IMR-90 (cell line): Measurements from ENCODE around the gene KIFC3. TPM values are rescaled to one million over a fixed set of nuclear protein-coding genes. Genes with fewer than 3 reads are reported as not detected.

ENCODE experiments used
- ATAC-seq: fragments of 200-7000 bp; cut with Tn5 transposase; 2 replicates; pipeline ENCODE4 v1.9.1; 2020; ENCODE audit warnings: low read depth, mild to moderate bottlenecking, moderate library complexity
- BruUV-seq: library from RNA; stranded (reverse); fragments of 400-500 nt; replicated peaks from 2 replicates; lab custom pipeline; 2021; lab: Mats Ljungman, UMichigan
- CTCF ChIA-PET: fragments of 300-600 bp; formaldehyde crosslinking; extraction: SDS; loops from one replicate; lab custom pipeline; 2021; ENCODE audit warnings: antibody characterized with exemption; lab: Yijun Ruan, JAX
- POLR2A ChIA-PET: fragments of 300-600 bp; sonication (Branson Sonifier 250); formaldehyde crosslinking; loops from one replicate; lab custom pipeline; 2022; ENCODE audit warnings: antibody characterized with exemption; ENCODE audit not compliant: unreplicated experiment; lab: Charles Lee
- DNase-seq: peaks from one replicate; pipeline ENCODE4 v3.0.0; 2013
- H2AFZ ChIP-seq: replicated peaks from 2 replicates; pipeline ENCODE3; 2013; ENCODE audit warnings: low read length, mild to moderate bottlenecking; ENCODE audit not compliant: poor library complexity
- H2AK5ac ChIP-seq: 2 replicates; pipeline ENCODE4 v1.6.1; 2013; ENCODE audit warnings: low read depth, low read length, inconsistent platforms
- H2AK9ac ChIP-seq: replicated peaks from 2 replicates; pipeline ENCODE3; 2013; ENCODE audit warnings: mild to moderate bottlenecking, low read depth, low read length, moderate library complexity; ENCODE audit not compliant: poor library complexity
- H2BK120ac ChIP-seq: 2 replicates; pipeline ENCODE4 v1.6.1; 2013; ENCODE audit warnings: low read depth, low read length, inconsistent platforms
- H2BK15ac ChIP-seq: 3 replicates; pipeline ENCODE4 v1.6.1; 2013; ENCODE audit warnings: low read depth, low read length, inconsistent platforms
- H2BK20ac ChIP-seq: 2 replicates; pipeline ENCODE4 v1.6.1; 2013; ENCODE audit warnings: low read depth, mild to moderate bottlenecking, inconsistent platforms, low read length, moderate library complexity
- H2BK5ac ChIP-seq: 2 replicates; pipeline ENCODE4 v1.6.1; 2013; ENCODE audit warnings: mild to moderate bottlenecking, low read depth, low read length, inconsistent platforms; ENCODE audit not compliant: poor library complexity, severe bottlenecking
- H3K14ac ChIP-seq: replicated peaks from 2 replicates; pipeline ENCODE4 v1.6.1; 2013; ENCODE audit warnings: low read depth, low read length, inconsistent platforms
- H3K18ac ChIP-seq: 2 replicates; pipeline ENCODE4 v1.6.1; 2013; ENCODE audit warnings: low read depth, low read length, control low read depth
- H3K23ac ChIP-seq: 2 replicates; pipeline ENCODE4 v1.6.1; 2013; ENCODE audit warnings: low read depth, low read length, inconsistent platforms
- H3K27ac ChIP-seq: 2 replicates; pipeline ENCODE4 v1.5.1; 2013; ENCODE audit warnings: mild to moderate bottlenecking, control low read depth, low read length; ENCODE audit not compliant: insufficient read depth
- H3K27me3 ChIP-seq: 2 replicates; pipeline ENCODE4 v1.6.1; 2013; ENCODE audit warnings: low read length; ENCODE audit not compliant: control insufficient read depth, insufficient read depth
- H3K36me3 ChIP-seq: 2 replicates; pipeline ENCODE4 v1.6.1; 2013; ENCODE audit warnings: low read length, mixed read lengths; ENCODE audit not compliant: control insufficient read depth, insufficient read depth
- H3K4ac ChIP-seq: 2 replicates; pipeline ENCODE4 v1.6.1; 2013; ENCODE audit warnings: low read depth, low read length, inconsistent platforms
- H3K4me1 ChIP-seq: 2 replicates; pipeline ENCODE4 v1.6.1; 2013; ENCODE audit warnings: low read length, mixed read lengths; ENCODE audit not compliant: control insufficient read depth, insufficient read depth
- H3K4me2 ChIP-seq: 2 replicates; pipeline ENCODE4 v1.6.1; 2013; ENCODE audit warnings: low read depth, mild to moderate bottlenecking, control low read depth, low read length, moderate library complexity
- H3K4me3 ChIP-seq: 2 replicates; pipeline ENCODE4 v1.5.1; 2013; ENCODE audit warnings: low read depth, mild to moderate bottlenecking, control low read depth, low read length, moderate library complexity; ENCODE audit not compliant: insufficient read depth
- H3K56ac ChIP-seq: 2 replicates; pipeline ENCODE4 v1.6.1; 2013; ENCODE audit warnings: low read length, inconsistent platforms; ENCODE audit not compliant: insufficient read depth; ENCODE audit errors: extremely low read depth
- H3K79me1 ChIP-seq, 2 experiments: 2 replicates each; pipeline ENCODE4 v1.6.1; 2013; ENCODE audit warnings: low read length in 2 of 2, inconsistent platforms in 1 of 2, low read depth in 1 of 2
- H3K9ac ChIP-seq: 2 replicates; pipeline ENCODE4 v1.6.1; 2013; ENCODE audit warnings: low read depth, low read length, control low read depth
- H3K9me1 ChIP-seq: 2 replicates; pipeline ENCODE4 v1.6.1; 2013; ENCODE audit warnings: low read length, inconsistent platforms; ENCODE audit not compliant: insufficient read depth
- H3K9me3 ChIP-seq: 2 replicates; pipeline ENCODE4 v1.6.1; 2013; ENCODE audit warnings: low read length; ENCODE audit not compliant: control insufficient read depth, insufficient read depth
- H4K20me1 ChIP-seq: 2 replicates; pipeline ENCODE4 v1.6.1; 2013; ENCODE audit warnings: low read length, inconsistent platforms; ENCODE audit not compliant: insufficient read depth
- H4K5ac ChIP-seq: 2 replicates; pipeline ENCODE4 v1.6.1; 2013; ENCODE audit warnings: mild to moderate bottlenecking, low read depth, low read length, control low read depth
- H4K8ac ChIP-seq, 2 experiments: 2 replicates each; pipeline ENCODE4 v1.6.1; 2013; ENCODE audit warnings: low read depth in 2 of 2, low read length in 2 of 2, control low read depth in 1 of 2, inconsistent platforms in 1 of 2
- H4K91ac ChIP-seq: 2 replicates; pipeline ENCODE4 v1.6.1; 2013; ENCODE audit warnings: low read depth, low read length, inconsistent platforms; ENCODE audit not compliant: insufficient read depth
- BHLHE40 ChIP-seq: fragments of 150-350 bp; IDR thresholded peaks from 2 replicates; pipeline ENCODE4 v1.6.1; 2016; ENCODE audit warnings: mild to moderate bottlenecking, low read depth, low read length
- CEBPB ChIP-seq: IDR thresholded peaks from 2 replicates; pipeline ENCODE4 v1.6.1; 2012; ENCODE audit warnings: low read depth, low read length, improper control_type of control experiment
- CHD1 ChIP-seq: IDR thresholded peaks from 2 replicates; pipeline ENCODE4 v1.6.1; 2012; ENCODE audit warnings: low read depth, low read length, improper control_type of control experiment
- FOS ChIP-seq: fragments of 150-350 bp; IDR thresholded peaks from 2 replicates; pipeline ENCODE4 v1.6.1; 2016; ENCODE audit warnings: low read depth, low read length
- MAFK ChIP-seq: IDR thresholded peaks from 2 replicates; pipeline ENCODE4 v1.6.1; 2012; ENCODE audit warnings: low read depth, low read length, improper control_type of control experiment
- MAZ ChIP-seq: IDR thresholded peaks from 2 replicates; pipeline ENCODE4 v1.6.1; 2012; ENCODE audit warnings: low read depth, mild to moderate bottlenecking, low read length, improper control_type of control experiment, moderate library complexity, borderline replicate concordance
- MXI1 ChIP-seq: IDR thresholded peaks from 2 replicates; pipeline ENCODE4 v1.6.1; 2012; ENCODE audit warnings: low read depth, mild to moderate bottlenecking, low read length, moderate library complexity, borderline replicate concordance
- NFE2L2 ChIP-seq: fragments of 150-350 bp; IDR thresholded peaks from 2 replicates; pipeline ENCODE4 v1.6.1; 2016; ENCODE audit warnings: low read depth, mild to moderate bottlenecking, low read length
- POLR2A ChIP-seq: IDR thresholded peaks from 2 replicates; pipeline ENCODE4 v1.6.1; 2012; ENCODE audit warnings: mild to moderate bottlenecking, low read depth, low read length
- RAD21 ChIP-seq: IDR thresholded peaks from 2 replicates; pipeline ENCODE4 v1.6.1; 2012; ENCODE audit warnings: low read length, improper control_type of control experiment
- RFX5 ChIP-seq: IDR thresholded peaks from 2 replicates; pipeline ENCODE4 v1.8.0; 2012; ENCODE audit warnings: low read depth, mild to moderate bottlenecking, low read length, moderate library complexity
- SMC3 ChIP-seq: fragments of 150-350 bp; IDR thresholded peaks from 2 replicates; pipeline ENCODE4 v1.6.1; 2016; ENCODE audit warnings: low read depth, mild to moderate bottlenecking, antibody characterized with exemption, low read length, moderate library complexity
- WGBS, 2 experiments: methylation state at CpG; one replicate each; pipeline versions ENCODE4 v1.1.5 to v1.1.7; 2013; ENCODE audit warnings: missing lambda C conversion rate in 2 of 2; ENCODE audit not compliant: insufficient read length in 1 of 2; ENCODE audit errors: extremely low coverage in 2 of 2; 5-methylcytosine and 5-hydroxymethylcytosine counted together
- dilution Hi-C: fragments of 300-500 bp; cut with HindIII; formaldehyde crosslinking; loops from one replicate; pipeline ENCODE4 v1.14.3; 2018; ENCODE audit warnings: low sequenced_read_pairs; ENCODE audit not compliant: unreplicated experiment
- in situ Hi-C: fragments of 300-500 bp; cut with MboI; formaldehyde crosslinking; loops from 3 replicates; pipeline ENCODE4 v1.14.3; 2019; ENCODE audit warnings: low sequenced_read_pairs, inconsistent platforms, mixed read lengths
- intact Hi-C: fragments of 100-400 bp; cut with micrococcal nuclease; formaldehyde crosslinking; loops from 2 replicates; pipeline ENCODE4 v1.10.0; 2022
- polyA plus RNA-seq, 3 experiments: library from polyadenylated mRNA; depleted of rRNA; stranded (reverse); fragments of >200 nt; gene quantifications; 2 replicates each; pipeline ENCODE4 v1.2.3, GENCODE V29; 2012; ENCODE audit warnings: low replicate concordance in 1 of 3
- total RNA-seq: library from RNA; depleted of rRNA; stranded (reverse); fragments of >200 nt; gene quantifications from 2 replicates; pipeline ENCODE4 v1.2.3, GENCODE V29; 2012
- TF ChIP-seq, protein P1 (sequence below): fragments of 150-350 bp; IDR thresholded peaks from 2 replicates; pipeline ENCODE4 v1.6.1; 2017; ENCODE audit warnings: mild to moderate bottlenecking, antibody characterized with exemption, low read length, low read depth
- TF ChIP-seq, protein P2 (sequence below): conservative IDR thresholded peaks from 2 replicates; pipeline ENCODE4 v1.5.1; 2012; ENCODE audit warnings: mild to moderate bottlenecking, low read depth, low read length, improper control_type of control experiment
- TF ChIP-seq, protein P3 (sequence below): fragments of 150-350 bp; IDR thresholded peaks from 2 replicates; pipeline ENCODE4 v1.6.1; 2016; ENCODE audit warnings: low read depth, mild to moderate bottlenecking, low read length, moderate library complexity, borderline replicate concordance

Gene KIFC3
- total and polyA plus RNA-seq, 2 of the 4 experiments (the other 2 are of a cell fraction) = 48.6 to 62.5 TPM

DNA sequence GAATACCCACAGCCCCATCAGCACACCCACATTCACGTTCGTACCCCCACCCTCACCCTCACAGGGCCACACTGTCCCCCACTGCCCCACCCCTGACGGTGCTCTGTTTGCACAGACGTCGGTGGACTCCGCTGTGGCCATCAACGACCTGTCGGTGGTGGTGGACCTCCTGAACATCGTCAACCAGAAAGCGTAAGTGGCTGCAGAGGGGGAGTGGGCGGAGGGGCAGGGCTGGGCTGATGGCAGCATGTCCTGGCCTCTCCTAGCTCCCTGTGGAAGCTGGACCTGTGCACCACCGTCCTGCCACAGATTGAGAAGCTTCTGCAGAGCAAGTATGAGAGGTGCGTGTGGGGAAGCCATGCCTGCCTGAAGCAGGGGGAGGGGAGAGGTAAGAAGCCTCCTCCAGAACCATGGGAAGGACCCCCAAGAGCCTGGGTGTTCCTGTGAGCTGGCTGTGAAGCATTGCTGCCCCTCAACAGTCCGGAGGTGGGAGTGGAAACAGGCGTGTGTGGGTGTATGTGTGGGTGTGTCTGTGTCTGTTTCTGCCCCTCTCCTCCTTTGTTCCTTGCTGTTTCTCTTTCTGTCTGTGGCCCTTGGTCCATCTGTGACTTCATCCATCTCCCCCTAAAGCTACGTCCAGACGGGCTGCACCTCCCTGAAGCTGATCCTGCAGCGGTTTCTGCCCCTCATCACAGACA lies 46.4 kb downstream of the KIFC3 start:
- Histone ChIP-seq H3K79me1 (no peaks in the 10 kb centered on the region), H3K9me3 (no peaks in the 10 kb centered on the region), H3K4ac (no peak overlapping the region), H4K20me1 (no peaks in the 10 kb centered on the region; the same call in 1 of the 2 replicates), H3K56ac (no peak overlapping the region), H2BK5ac (no peak overlapping the region), H2BK20ac (no peak overlapping the region), H3K9ac (no peak overlapping the region), H3K27ac (no peak overlapping the region), H4K8ac (no peak overlapping the region), H3K4me1 (0 out of 2 replicates have a peak, but pooled peaks cover 2% of the 10 kb centered on the region), H3K4me2 (no peak overlapping the region), H3K18ac (no peak overlapping the region), H4K5ac (no peak overlapping the region), H2AK5ac (no peak overlapping the region), H2BK15ac (no peak overlapping the region), H2AK9ac (no peak overlapping the region), H3K4me3 (no peak overlapping the region), H2BK120ac (no peak overlapping the region), H2AFZ (no peak overlapping the region), H3K36me3 (peaks cover 52% of the 10 kb centered on the region), H3K9me1 (no peaks in the 10 kb centered on the region), H3K27me3 (no peaks in the 10 kb centered on the region), H3K14ac (no peak overlapping the region), H3K23ac (no peak overlapping the region), H4K91ac (no peak overlapping the region)
- POLR2A ChIA-PET = no interaction called here
- in situ Hi-C loops (loop anchor here (10.0 kb wide), 2 partner anchors 109 to 249 kb away; partner anchors contain the start of genes USB1 and ZNF319), intact Hi-C loops (no loop called here), dilution Hi-C loops (no loop called here)
- DNase-seq = no peak
- no peak for ATAC-seq
- no TSS peak for BruUV-seq
- WGBS, 2 experiments = 100% methylated on average over 7 of the region's 18 CpGs; no CpG with 5 or more reads in 1 of the 2 experiments
- CTCF ChIA-PET = interaction anchor here (1.3 to 2.3 kb wide), 2 partner anchors 21 to 108 kb away, joined by 3 to 12 read pairs; partner anchors contain the start of gene KATNB1
- TF ChIP-seq, protein P1, sequence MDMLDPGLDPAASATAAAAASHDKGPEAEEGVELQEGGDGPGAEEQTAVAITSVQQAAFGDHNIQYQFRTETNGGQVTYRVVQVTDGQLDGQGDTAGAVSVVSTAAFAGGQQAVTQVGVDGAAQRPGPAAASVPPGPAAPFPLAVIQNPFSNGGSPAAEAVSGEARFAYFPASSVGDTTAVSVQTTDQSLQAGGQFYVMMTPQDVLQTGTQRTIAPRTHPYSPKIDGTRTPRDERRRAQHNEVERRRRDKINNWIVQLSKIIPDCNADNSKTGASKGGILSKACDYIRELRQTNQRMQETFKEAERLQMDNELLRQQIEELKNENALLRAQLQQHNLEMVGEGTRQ = no peak
- TF ChIP-seq POLR2A (no peak), MAFK (no peak), CEBPB (no peak), CHD1 (no peak), FOS (no peak), MXI1 (no peak), NFE2L2 (no peak), SMC3 (no peak), RAD21 (no peak), BHLHE40 (no peak), RFX5 (no peak), MAZ (no peak)
- TF ChIP-seq, protein P2, sequence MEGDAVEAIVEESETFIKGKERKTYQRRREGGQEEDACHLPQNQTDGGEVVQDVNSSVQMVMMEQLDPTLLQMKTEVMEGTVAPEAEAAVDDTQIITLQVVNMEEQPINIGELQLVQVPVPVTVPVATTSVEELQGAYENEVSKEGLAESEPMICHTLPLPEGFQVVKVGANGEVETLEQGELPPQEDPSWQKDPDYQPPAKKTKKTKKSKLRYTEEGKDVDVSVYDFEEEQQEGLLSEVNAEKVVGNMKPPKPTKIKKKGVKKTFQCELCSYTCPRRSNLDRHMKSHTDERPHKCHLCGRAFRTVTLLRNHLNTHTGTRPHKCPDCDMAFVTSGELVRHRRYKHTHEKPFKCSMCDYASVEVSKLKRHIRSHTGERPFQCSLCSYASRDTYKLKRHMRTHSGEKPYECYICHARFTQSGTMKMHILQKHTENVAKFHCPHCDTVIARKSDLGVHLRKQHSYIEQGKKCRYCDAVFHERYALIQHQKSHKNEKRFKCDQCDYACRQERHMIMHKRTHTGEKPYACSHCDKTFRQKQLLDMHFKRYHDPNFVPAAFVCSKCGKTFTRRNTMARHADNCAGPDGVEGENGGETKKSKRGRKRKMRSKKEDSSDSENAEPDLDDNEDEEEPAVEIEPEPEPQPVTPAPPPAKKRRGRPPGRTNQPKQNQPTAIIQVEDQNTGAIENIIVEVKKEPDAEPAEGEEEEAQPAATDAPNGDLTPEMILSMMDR = no peak
- TF ChIP-seq, protein P3, sequence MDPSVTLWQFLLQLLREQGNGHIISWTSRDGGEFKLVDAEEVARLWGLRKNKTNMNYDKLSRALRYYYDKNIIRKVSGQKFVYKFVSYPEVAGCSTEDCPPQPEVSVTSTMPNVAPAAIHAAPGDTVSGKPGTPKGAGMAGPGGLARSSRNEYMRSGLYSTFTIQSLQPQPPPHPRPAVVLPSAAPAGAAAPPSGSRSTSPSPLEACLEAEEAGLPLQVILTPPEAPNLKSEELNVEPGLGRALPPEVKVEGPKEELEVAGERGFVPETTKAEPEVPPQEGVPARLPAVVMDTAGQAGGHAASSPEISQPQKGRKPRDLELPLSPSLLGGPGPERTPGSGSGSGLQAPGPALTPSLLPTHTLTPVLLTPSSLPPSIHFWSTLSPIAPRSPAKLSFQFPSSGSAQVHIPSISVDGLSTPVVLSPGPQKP = no peak
